GM23248 (cell line): ENCODE results near the gene MDM1. TPM values are rescaled to one million over a fixed set of nuclear protein-coding genes. Genes with fewer than 3 reads are reported as not detected.

Experiments
- DNase-seq: peaks from one replicate; pipeline ENCODE4 v3.0.0-alpha.2; 2015
- H2AFZ ChIP-seq: fragments of 200-600 bp; sonication (generic); 2 replicates; pipeline ENCODE4 v1.6.1; 2016; ENCODE audit warnings: antibody characterized with exemption
- H3F3A ChIP-seq: fragments of 200-600 bp; sonication (generic); 2 replicates; pipeline ENCODE4 v1.6.1; 2016; ENCODE audit warnings: mild to moderate bottlenecking, antibody characterized with exemption, mixed run types; ENCODE audit not compliant: insufficient read depth
- H3K27ac ChIP-seq: fragments of 200-600 bp; sonication (generic); 2 replicates; pipeline ENCODE4 v1.5.1; 2016; ENCODE audit warnings: mild to moderate bottlenecking
- H3K27me3 ChIP-seq: fragments of 200-600 bp; sonication (generic); replicated peaks from 2 replicates; pipeline ENCODE4 v1.6.1; 2016; ENCODE audit warnings: mild to moderate bottlenecking; ENCODE audit not compliant: insufficient read depth
- H3K36me3 ChIP-seq: fragments of 200-600 bp; sonication (generic); 2 replicates; pipeline ENCODE4 v1.6.1; 2016; ENCODE audit warnings: low read depth, mild to moderate bottlenecking
- H3K4me1 ChIP-seq: fragments of 200-600 bp; sonication (generic); 2 replicates; pipeline ENCODE4 v1.6.1; 2016; ENCODE audit warnings: mild to moderate bottlenecking; ENCODE audit not compliant: insufficient read depth
- H3K4me2 ChIP-seq: fragments of 200-600 bp; sonication (generic); one replicate; pipeline ENCODE4 v1.6.1; 2016; ENCODE audit warnings: mild to moderate bottlenecking; ENCODE audit not compliant: unreplicated experiment
- H3K4me3 ChIP-seq: fragments of 200-600 bp; sonication (generic); 2 replicates; pipeline ENCODE4 v1.5.1; 2016; ENCODE audit warnings: mild to moderate bottlenecking
- H3K79me2 ChIP-seq: fragments of 200-600 bp; sonication (generic); 2 replicates; pipeline ENCODE4 v1.6.1; 2016; ENCODE audit warnings: mild to moderate bottlenecking; ENCODE audit not compliant: insufficient read depth
- H3K9ac ChIP-seq: fragments of 200-600 bp; sonication (generic); 2 replicates; pipeline ENCODE4 v1.6.1; 2016; ENCODE audit warnings: mild to moderate bottlenecking
- H3K9me2 ChIP-seq: fragments of 200-600 bp; sonication (generic); 2 replicates; pipeline ENCODE4 v1.6.1; 2016; ENCODE audit warnings: mixed run types, mild to moderate bottlenecking, moderate library complexity; ENCODE audit not compliant: insufficient read depth
- H3K9me3 ChIP-seq: fragments of 200-600 bp; sonication (generic); one replicate; pipeline ENCODE4 v1.6.1; 2017; ENCODE audit warnings: low read depth
- H4K20me1 ChIP-seq: fragments of 200-600 bp; sonication (generic); 2 replicates; pipeline ENCODE4 v1.6.0; 2016; ENCODE audit not compliant: insufficient read depth
- EZH2 ChIP-seq: fragments of 200-600 bp; sonication (generic); IDR thresholded peaks from 2 replicates; pipeline ENCODE4 v1.6.1; 2018; ENCODE audit warnings: antibody characterized with exemption, mild to moderate bottlenecking; ENCODE audit not compliant: insufficient read depth, poor library complexity, severe bottlenecking
- EZH2phosphoT487 ChIP-seq: fragments of 200-600 bp; sonication (generic); IDR thresholded peaks from 2 replicates; pipeline ENCODE4 v1.6.1; 2018; ENCODE audit warnings: antibody characterized with exemption, moderate library complexity, mild to moderate bottlenecking, low read depth; ENCODE audit not compliant: insufficient read depth
- WGBS, 2 experiments: methylation state at CpG; one replicate each; pipeline ENCODE4 v1.1.6; 2015 to 2017; ENCODE audit warnings: low lambda C conversion rate in 2 of 2, low coverage in 1 of 2; ENCODE audit errors: missing lambda C conversion rate in 2 of 2; 5-methylcytosine and 5-hydroxymethylcytosine counted together
- in situ Hi-C: fragments of 300-500 bp; cut with MboI; formaldehyde crosslinking; loops from 2 replicates; pipeline ENCODE4 v1.15.0; 2020
- polyA plus RNA-seq: library from polyadenylated mRNA; unstranded; fragments of >200 nt; fragmentation: Nextera tagmentation; extraction: Ambion mirVana; gene quantifications from 2 replicates; pipeline ENCODE4 v1.2.1, GENCODE V29; 2016
- total RNA-seq: library from RNA; depleted of rRNA; stranded (reverse); fragments of >200 nt; shearing (Covaris generic); gene quantifications from 2 replicates; pipeline ENCODE4 v1.2.3, GENCODE V29; 2014

The MDM1 gene
- total and polyA plus RNA-seq, 2 experiments from 2014 or later, result 7.3 to 9.9 TPM

DNA sequence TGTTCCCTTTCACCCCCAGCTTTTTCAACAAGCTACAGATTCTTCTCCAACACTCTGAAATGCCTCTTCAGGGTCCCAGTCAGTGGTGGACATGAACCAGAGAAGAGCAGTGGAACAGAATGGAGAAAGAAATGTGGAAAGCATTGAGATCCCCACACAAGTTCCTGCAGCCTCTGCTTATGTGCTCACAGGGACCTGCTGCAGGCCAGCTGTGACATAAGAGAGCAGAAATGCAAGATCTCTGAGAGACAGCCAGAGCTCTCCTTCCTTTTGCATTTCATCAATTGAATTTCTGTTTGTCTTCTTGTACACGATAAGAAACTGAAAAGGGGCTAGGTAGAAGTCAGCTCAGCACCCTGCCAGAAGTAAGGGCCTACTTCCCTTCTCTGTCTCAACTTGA is 6.2 kb downstream of the MDM1 start:
- no peak overlapping the region for H2AFZ ChIP-seq
- peaks cover 2% of the 10 kb centered on the region for H3K4me1 ChIP-seq
- no peaks in the 10 kb centered on the region for H4K20me1 ChIP-seq
- H3K4me3 ChIP-seq, result no peak overlapping the region
- H3K36me3 ChIP-seq, result peaks cover 5% of the 10 kb centered on the region; the same call in 1 of the 2 replicates
- no peaks in the 10 kb centered on the region for H3K27me3 ChIP-seq
- WGBS, 2 experiments, result 60 to 69% methylated on average over 1 of the region's 1 CpG
- H3K9me2 ChIP-seq, result no peaks in the 10 kb centered on the region
- in situ Hi-C loops, result no loop called here
- peaks cover 4% of the 10 kb centered on the region; the same call in 1 of the 2 replicates for H3K79me2 ChIP-seq
- H3K9me3 ChIP-seq, result no peaks in the 10 kb centered on the region
- no peak overlapping the region for H3K4me2 ChIP-seq
- TF ChIP-seq EZH2phosphoT487 (no peak), EZH2 (no peak)
- H3K9ac ChIP-seq, result no peak overlapping the region
- no peak for DNase-seq
- peaks cover 4% of the 10 kb centered on the region; the same call in 1 of the 2 replicates for H3F3A ChIP-seq
- no peak overlapping the region for H3K27ac ChIP-seq

DNA sequence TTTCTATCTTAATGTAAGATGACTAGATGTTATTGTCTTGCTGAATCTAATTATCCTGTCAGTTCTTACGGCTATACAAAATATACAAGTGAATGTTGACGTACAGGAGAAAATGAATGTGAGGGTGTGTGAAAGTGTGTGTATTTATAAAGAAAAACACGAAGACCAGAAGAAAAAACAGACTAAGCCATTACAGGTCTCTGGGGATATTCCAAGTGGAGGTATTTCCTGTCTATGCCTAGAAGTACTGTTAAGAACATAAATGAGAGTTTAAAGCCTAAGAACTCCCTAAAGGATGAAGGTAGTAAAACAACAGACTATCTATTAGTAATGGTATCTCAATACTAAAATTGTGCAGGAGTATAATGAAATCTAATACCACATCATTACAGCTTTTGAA is 7.6 kb downstream of the MDM1 start:
- in situ Hi-C loops, result loop anchor here (25.0 kb wide), 1 partner anchor 962 kb away; no protein-coding TSS in a partner anchor
- Histone ChIP-seq H3K9me3 (no peaks in the 10 kb centered on the region), H3K27ac (no peak overlapping the region), H3K9me2 (no peaks in the 10 kb centered on the region), H3K4me1 (peaks cover 9% of the 10 kb centered on the region), H4K20me1 (no peaks in the 10 kb centered on the region), H3K27me3 (no peaks in the 10 kb centered on the region), H3K4me3 (no peak overlapping the region), H3K4me2 (no peak overlapping the region), H3F3A (peaks cover 16% of the 10 kb centered on the region), H3K36me3 (peaks cover 5% of the 10 kb centered on the region; the same call in 1 of the 2 replicates), H3K9ac (no peak overlapping the region), H2AFZ (no peak overlapping the region), H3K79me2 (no peaks in the 10 kb centered on the region)
- DNase-seq, result no peak
- WGBS, 2 experiments, result 66 to 73% methylated on average over 3 of the region's 3 CpGs
- TF ChIP-seq EZH2 (no peak), EZH2phosphoT487 (no peak)

DNA sequence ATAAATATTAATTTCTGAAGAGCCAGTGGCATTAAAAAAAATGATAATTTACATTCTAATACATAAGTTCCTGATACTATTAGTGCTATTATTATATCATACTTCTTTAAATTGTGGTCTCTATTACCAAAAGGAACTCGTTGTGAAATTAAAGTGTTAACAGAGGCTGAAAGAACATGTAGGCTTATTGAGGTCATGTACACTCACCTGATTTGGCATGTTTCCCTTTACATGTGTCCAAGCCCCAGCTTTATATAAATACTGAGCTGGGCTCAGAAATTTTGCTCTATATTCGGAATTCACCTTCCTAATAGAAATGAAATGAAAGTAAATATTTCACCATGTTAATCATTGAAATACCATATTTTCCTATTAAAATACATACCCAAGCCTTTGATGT is 11.0 kb downstream of the MDM1 start:
- Histone ChIP-seq H3K9ac (no peak overlapping the region), H3F3A (peaks cover 20% of the 10 kb centered on the region), H3K79me2 (no peaks in the 10 kb centered on the region), H3K27ac (no peak overlapping the region), H2AFZ (no peak overlapping the region), H3K4me1 (peaks cover 15% of the 10 kb centered on the region), H3K36me3 (peaks cover 5% of the 10 kb centered on the region; the same call in 1 of the 2 replicates), H3K4me2 (no peak overlapping the region), H3K4me3 (no peak overlapping the region), H3K9me3 (no peaks in the 10 kb centered on the region), H3K27me3 (no peaks in the 10 kb centered on the region), H3K9me2 (no peaks in the 10 kb centered on the region), H4K20me1 (no peaks in the 10 kb centered on the region)
- WGBS, 2 experiments, result 92 to 93% methylated on average over 2 of the region's 2 CpGs
- no peak for DNase-seq
- TF ChIP-seq EZH2phosphoT487 (no peak), EZH2 (no peak)
- in situ Hi-C loops, result loop anchor here (25.0 kb wide), 1 partner anchor 959 kb away; no protein-coding TSS in a partner anchor

DNA sequence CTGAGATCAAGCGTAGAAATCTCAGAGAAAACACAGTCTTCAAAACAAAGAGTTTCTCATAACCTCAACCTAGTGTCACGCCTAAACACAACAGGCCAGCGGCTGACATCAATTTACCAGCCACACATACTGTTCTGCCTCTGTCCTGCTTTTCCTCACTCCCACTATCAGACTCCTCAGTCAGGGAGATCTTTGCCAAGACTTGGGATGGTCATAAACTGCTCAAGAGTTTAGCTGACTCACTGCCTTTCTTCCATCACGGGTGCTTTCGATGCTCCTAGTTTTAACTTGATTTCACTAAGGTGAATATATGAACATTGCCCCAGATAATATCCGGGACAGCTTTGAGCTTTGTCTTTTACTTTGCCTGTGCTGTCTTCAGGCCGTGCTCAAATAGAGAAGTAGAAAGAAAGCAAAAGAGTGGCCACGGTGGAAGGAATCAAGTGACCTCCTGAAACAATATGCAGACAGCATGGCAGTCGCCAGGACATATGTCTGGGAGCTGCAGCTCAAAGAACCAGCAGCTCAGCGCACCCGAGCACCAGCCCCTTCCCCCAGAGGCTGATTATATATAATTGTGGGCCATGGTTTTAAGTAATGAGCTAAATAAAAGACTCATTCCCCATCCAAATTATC is 12.1 kb downstream of the MDM1 start:
- H3K4me2 ChIP-seq, result peak overlapping the region; percentile 38
- no peaks in the 10 kb centered on the region for H3K79me2 ChIP-seq
- no peak for TF ChIP-seq EZH2
- no peak for TF ChIP-seq EZH2phosphoT487
- WGBS, 2 experiments, result 42% methylated on average over 11 of the region's 11 CpGs
- peak; percentile 93 for DNase-seq
- peak overlapping the region; percentile 75 for H3K27ac ChIP-seq
- H3K9me3 ChIP-seq, result no peaks in the 10 kb centered on the region
- peaks cover 5% of the 10 kb centered on the region; the same call in 1 of the 2 replicates for H3K36me3 ChIP-seq
- H4K20me1 ChIP-seq, result no peaks in the 10 kb centered on the region
- peaks cover 15% of the 10 kb centered on the region for H3K4me1 ChIP-seq
- peak overlapping the region; percentile 55 for H3K9ac ChIP-seq
- H3K9me2 ChIP-seq, result no peaks in the 10 kb centered on the region
- no peaks in the 10 kb centered on the region for H3K27me3 ChIP-seq
- H2AFZ ChIP-seq, result peak overlapping the region; percentile 76
- in situ Hi-C loops, result loop anchor here (25.0 kb wide), 1 partner anchor 958 kb away; no protein-coding TSS in a partner anchor
- H3F3A ChIP-seq, result peaks cover 20% of the 10 kb centered on the region
- peak overlapping the region; percentile 6; the same call in 1 of the 2 replicates for H3K4me3 ChIP-seq
